SK-N-MC (cell line): ENCODE measurements around the gene PTGS1.

ENCODE experiments used
- EZH2 ChIP-seq: fragments of 200-600 bp; sonication (generic); IDR thresholded peaks from one replicate; pipeline ENCODE4 v1.6.1; 2017; ENCODE audit warnings: antibody characterized with exemption
- POLR2AphosphoS5 ChIP-seq: IDR thresholded peaks from 2 replicates; pipeline ENCODE4 v1.6.1; 2012; ENCODE audit warnings: mild to moderate bottlenecking, low read depth, low read length, borderline replicate concordance

DNA sequence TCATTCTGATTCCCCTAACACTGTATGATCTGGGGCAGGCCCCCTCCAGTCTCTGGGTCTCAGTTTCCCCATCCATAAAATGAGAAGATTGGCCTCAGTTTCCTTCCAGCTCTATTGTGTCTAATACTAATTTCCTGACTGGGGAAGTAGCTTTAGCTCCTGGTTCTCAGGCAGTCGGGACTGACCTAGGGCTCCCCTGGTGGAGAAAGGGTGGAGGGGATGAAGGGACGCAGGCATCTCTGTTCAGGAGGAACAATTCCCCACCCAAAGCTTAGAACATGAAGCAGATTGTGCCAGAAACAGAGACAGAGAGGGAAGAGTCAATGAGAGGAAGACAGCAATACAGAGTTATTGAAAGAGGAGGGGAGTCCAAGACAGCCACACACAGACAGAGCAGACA is 14.2 kb upstream of the PTGS1 start:
- TF ChIP-seq POLR2AphosphoS5 (no peak), EZH2 (no peak)
